ENCODE data around the gene PDX1. TPM values are rescaled to one million over a fixed set of nuclear protein-coding genes. Genes with fewer than 3 reads are reported as not detected.

Gene PDX1
- total RNA-seq, 4 donors from 2014 or later = not detected

DNA sequence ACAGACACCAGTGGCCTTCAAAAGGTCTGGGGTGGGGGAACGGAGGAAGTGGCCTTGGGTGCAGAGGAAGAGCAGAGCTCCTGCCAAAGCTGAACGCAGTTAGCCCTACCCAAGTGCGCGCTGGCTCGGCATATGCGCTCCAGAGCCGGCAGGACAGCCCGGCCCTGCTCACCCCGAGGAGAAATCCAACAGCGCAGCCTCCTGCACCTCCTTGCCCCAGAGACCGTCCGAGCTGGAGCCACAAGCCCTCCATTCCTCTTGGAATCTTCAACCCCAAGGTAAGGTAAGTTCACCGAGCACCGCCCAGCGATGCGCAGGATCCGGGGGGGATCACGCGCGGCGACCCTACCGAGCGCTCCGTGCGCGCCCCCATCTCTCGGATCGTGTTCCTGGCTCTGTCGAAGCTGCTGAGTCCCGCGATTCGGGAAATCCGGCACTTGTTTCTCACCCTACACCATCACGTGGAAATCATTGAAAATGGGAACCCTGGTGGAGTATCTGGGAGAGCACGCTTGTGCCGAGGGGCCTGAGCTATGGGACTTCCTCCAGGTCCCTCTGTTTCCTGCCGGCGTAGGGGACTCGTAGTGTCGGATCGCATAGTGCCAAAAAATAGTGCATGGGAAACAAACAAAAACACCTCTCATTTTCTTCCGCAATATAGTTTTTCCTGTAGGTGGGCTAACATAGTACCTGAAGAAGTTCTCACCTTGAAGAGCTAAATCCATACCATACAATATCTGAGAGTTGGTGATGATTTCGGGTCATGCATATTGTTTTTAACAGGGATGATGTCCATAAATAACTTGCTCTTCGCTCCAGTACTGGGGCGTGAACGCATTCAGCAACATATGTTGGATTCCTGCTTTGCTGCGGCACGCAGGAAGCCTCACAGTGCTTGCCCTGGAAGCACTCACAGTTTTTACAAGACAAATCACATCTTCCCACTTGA is 9.3 kb downstream of the PDX1 start:
- Histone ChIP-seq H3K9me3 (no peaks in the 10 kb centered on the region), H3K27ac (no peak overlapping the region), H3K4me1 (no peaks in the 10 kb centered on the region), H3K36me3 (no peaks in the 10 kb centered on the region), H3K27me3 (peaks cover 73 to 88% (median 79%) of the 10 kb centered on the region in 3 donors), H3K4me3 (no peak overlapping the region)
- DNase-seq (no peak), ATAC-seq (no peak)
- intact Hi-C loops (cut with DNase I; ENCODE audit: low total_unique reads) (no loop called here), in situ Hi-C loops (cut with MboI; ENCODE audit: low sequenced_read_pairs in 4 of 4) (no loop called here)
- TF ChIP-seq POLR2A (IDR thresholded peaks at IDR 0.05) = no peak
- TF ChIP-seq, protein P1, sequence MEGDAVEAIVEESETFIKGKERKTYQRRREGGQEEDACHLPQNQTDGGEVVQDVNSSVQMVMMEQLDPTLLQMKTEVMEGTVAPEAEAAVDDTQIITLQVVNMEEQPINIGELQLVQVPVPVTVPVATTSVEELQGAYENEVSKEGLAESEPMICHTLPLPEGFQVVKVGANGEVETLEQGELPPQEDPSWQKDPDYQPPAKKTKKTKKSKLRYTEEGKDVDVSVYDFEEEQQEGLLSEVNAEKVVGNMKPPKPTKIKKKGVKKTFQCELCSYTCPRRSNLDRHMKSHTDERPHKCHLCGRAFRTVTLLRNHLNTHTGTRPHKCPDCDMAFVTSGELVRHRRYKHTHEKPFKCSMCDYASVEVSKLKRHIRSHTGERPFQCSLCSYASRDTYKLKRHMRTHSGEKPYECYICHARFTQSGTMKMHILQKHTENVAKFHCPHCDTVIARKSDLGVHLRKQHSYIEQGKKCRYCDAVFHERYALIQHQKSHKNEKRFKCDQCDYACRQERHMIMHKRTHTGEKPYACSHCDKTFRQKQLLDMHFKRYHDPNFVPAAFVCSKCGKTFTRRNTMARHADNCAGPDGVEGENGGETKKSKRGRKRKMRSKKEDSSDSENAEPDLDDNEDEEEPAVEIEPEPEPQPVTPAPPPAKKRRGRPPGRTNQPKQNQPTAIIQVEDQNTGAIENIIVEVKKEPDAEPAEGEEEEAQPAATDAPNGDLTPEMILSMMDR (IDR thresholded peaks at IDR 0.05 in 4 of 5, conservative IDR thresholded peaks at IDR 0.05 in 1 of 5) = no peak

DNA sequence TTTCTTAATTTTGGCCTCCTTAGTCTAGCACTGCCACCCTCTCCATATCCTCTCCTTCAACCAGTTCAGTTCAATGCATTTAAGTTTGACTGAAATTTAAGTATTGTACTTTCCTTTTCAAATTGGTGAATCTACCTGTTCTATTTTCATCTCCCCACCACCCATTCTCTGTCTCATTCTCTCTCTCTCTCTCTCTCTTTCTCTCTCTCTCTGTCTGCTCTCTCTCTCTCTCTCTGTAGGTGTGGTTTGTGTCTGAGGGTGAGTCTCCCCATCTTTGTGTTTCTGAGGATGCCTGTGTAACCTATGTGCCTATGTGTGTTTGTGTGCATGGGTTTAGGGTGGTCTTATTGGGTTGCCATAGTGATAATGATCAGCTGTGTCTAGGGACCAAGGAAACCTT is 10.1 kb downstream of the PDX1 start:
- TF ChIP-seq POLR2A (IDR thresholded peaks at IDR 0.05) = no peak
- TF ChIP-seq, protein P1 (IDR thresholded peaks at IDR 0.05 in 4 of 5, conservative IDR thresholded peaks at IDR 0.05 in 1 of 5) = no peak
- in situ Hi-C loops (cut with MboI; ENCODE audit: low sequenced_read_pairs in 4 of 4) = no loop called here

DNA sequence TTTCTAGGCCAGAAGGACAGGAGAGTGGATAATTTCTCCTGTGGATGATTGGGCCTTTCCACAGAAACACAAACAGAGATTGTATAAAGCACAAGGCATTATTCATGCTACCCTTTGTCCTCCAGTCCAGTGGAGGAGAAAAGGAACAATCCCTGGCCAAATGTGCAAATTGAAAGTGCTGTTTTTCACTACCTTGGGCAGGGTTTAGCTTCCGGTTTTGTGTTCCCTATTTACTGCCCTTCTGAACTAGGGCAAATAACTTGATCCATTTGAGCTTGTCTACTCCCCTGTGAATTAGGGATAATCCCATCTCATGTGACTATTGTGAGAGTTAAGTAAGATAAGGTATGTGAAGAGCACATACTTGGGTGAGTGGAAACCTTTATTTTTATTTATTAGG is 13.3 kb downstream of the PDX1 start:
- intact Hi-C loops (cut with DNase I; ENCODE audit: low total_unique reads) = no loop called here
- Histone ChIP-seq H3K4me1 (no peaks in the 10 kb centered on the region), H3K4me3 (no peak overlapping the region), H3K27me3 (peaks cover 33 to 48% (median 39%) of the 10 kb centered on the region in 3 donors), H3K9me3 (no peaks in the 10 kb centered on the region), H3K27ac (no peak overlapping the region), H3K36me3 (no peaks in the 10 kb centered on the region)
- ATAC-seq (no peak), DNase-seq (no peak)
- TF ChIP-seq POLR2A (IDR thresholded peaks at IDR 0.05) = no peak
- TF ChIP-seq, protein P1 (IDR thresholded peaks at IDR 0.05 in 4 of 5, conservative IDR thresholded peaks at IDR 0.05 in 1 of 5) = no peak
- in situ Hi-C loops (cut with MboI; ENCODE audit: low sequenced_read_pairs in 4 of 4) = no loop called here

More for the DNA sequence above, 10.1 kb downstream of the PDX1 start:
- H3K36me3 ChIP-seq = no peaks in the 10 kb centered on the region
- intact Hi-C loops (cut with DNase I; ENCODE audit: low total_unique reads) = no loop called here
- no peaks in the 10 kb centered on the region for H3K9me3 ChIP-seq
- no peak for ATAC-seq
- no peak overlapping the region for H3K4me3 ChIP-seq
- no peak for DNase-seq
- peaks cover 65 to 81% (median 71%) of the 10 kb centered on the region in 3 donors for H3K27me3 ChIP-seq
- H3K27ac ChIP-seq = no peak overlapping the region
- no peaks in the 10 kb centered on the region for H3K4me1 ChIP-seq

DNA sequence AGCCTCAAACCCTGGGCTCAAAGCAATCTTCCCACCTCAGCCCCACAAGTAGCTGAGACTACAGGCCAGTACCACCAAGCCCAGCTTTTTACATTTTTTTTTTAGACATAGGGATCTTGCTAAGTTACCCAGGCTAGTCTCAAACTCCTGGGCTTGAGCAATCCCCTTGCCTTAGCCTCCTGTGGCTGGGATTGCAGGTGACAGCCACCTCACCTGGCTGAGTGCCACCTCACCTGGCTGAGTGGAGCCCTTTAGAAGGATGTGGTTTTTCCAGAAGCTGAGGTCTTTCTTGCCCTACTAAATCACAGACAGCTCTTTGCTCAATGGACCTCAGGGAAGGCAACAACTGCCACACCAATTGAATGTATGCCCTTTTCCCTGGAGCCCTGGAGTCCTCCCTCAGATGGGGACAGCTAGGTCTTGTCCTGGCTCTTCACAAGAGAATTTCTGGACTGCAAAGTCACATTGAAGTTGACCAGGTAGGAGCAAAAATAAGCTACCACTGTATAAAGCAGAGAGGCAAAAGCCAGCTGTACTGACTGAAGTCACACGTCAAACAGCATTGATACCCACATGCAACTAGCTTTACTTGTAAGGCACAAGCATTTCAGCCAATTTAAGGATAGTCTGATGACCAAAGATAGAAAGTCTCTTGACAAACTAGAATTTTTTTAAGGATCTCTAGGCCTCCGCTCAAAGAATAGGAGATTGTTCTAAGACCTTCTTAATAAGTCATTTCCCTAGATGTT is 14.0 kb downstream of the PDX1 start:
- no peak for ATAC-seq
- Histone ChIP-seq H3K36me3 (no peaks in the 10 kb centered on the region), H3K4me1 (no peaks in the 10 kb centered on the region), H3K27me3 (peaks cover 27 to 42% (median 32%) of the 10 kb centered on the region in 3 donors), H3K27ac (no peak overlapping the region), H3K9me3 (no peaks in the 10 kb centered on the region), H3K4me3 (no peak overlapping the region)
- DNase-seq = no peak
- intact Hi-C loops (cut with DNase I; ENCODE audit: low total_unique reads) = no loop called here
- no peak for TF ChIP-seq POLR2A (IDR thresholded peaks at IDR 0.05)
- TF ChIP-seq, protein P1 (IDR thresholded peaks at IDR 0.05 in 4 of 5, conservative IDR thresholded peaks at IDR 0.05 in 1 of 5) = no peak
- in situ Hi-C loops (cut with MboI; ENCODE audit: low sequenced_read_pairs in 4 of 4) = no loop called here

Measured in gastrocnemius medialis (tissue), 4 donors.